GM23338 (cell line): ENCODE measurements around the gene EARS2. TPM values are rescaled to one million over a fixed set of nuclear protein-coding genes. Genes with fewer than 3 reads are reported as not detected.

Source experiments
- ATAC-seq: fragments of 200-7000 bp; cut with Tn5 transposase; 3 replicates; pipeline ENCODE4 v1.9.1; 2020
- DNase-seq: peaks from one replicate; pipeline ENCODE4 v3.0.0-alpha.2; 2015; ENCODE audit warnings: low spot score
- H2AFZ ChIP-seq: fragments of 200-600 bp; sonication (generic); 2 replicates; pipeline ENCODE4 v1.8.0; 2016; ENCODE audit warnings: antibody characterized with exemption, mild to moderate bottlenecking, moderate library complexity
- H3F3A ChIP-seq: fragments of 200-600 bp; sonication (generic); replicated peaks from 2 replicates; pipeline ENCODE4 v1.8.0; 2017; ENCODE audit warnings: antibody characterized with exemption, mixed run types, low read depth
- H3K27ac ChIP-seq: fragments of 200-600 bp; sonication (generic); 2 replicates; pipeline ENCODE4 v1.6.1; 2016; ENCODE audit warnings: low read depth
- H3K27me3 ChIP-seq: fragments of 200-600 bp; sonication (generic); 2 replicates; pipeline ENCODE4 v1.8.0; 2016; ENCODE audit warnings: mild to moderate bottlenecking, mixed run types, moderate library complexity; ENCODE audit not compliant: insufficient read depth
- H3K36me3 ChIP-seq: fragments of 200-600 bp; sonication (generic); 2 replicates; pipeline ENCODE4 v1.8.0; 2016; ENCODE audit warnings: mild to moderate bottlenecking; ENCODE audit not compliant: insufficient read depth
- H3K4me1 ChIP-seq: fragments of 200-600 bp; sonication (generic); 2 replicates; pipeline ENCODE4 v1.8.0; 2016; ENCODE audit warnings: mild to moderate bottlenecking, moderate library complexity; ENCODE audit not compliant: insufficient read depth
- H3K4me2 ChIP-seq: fragments of 200-600 bp; sonication (generic); 2 replicates; pipeline ENCODE4 v1.7.1; 2017; ENCODE audit warnings: mixed run types
- H3K4me3 ChIP-seq: fragments of 200-600 bp; sonication (generic); 2 replicates; pipeline ENCODE4 v1.6.1; 2016; ENCODE audit warnings: mixed run types
- H3K79me2 ChIP-seq: fragments of 200-600 bp; sonication (generic); replicated peaks from 2 replicates; pipeline ENCODE4 v1.8.0; 2017; ENCODE audit warnings: mild to moderate bottlenecking; ENCODE audit not compliant: insufficient read depth
- H3K9me2 ChIP-seq: fragments of 200-600 bp; sonication (generic); 2 replicates; pipeline ENCODE4 v1.8.0; 2017; ENCODE audit not compliant: insufficient read depth
- H4K20me1 ChIP-seq: fragments of 200-600 bp; sonication (generic); replicated peaks from 2 replicates; pipeline ENCODE4 v1.8.0; 2017; ENCODE audit warnings: mild to moderate bottlenecking; ENCODE audit not compliant: insufficient read depth
- H3K27ac Mint-ChIP-seq: 2 replicates; pipeline ENCODE4 v1.8.0; 2020; ENCODE audit warnings: inconsistent platforms, mild to moderate bottlenecking, moderate library complexity, mixed read lengths
- H3K27me3 Mint-ChIP-seq: 3 replicates; pipeline ENCODE4 v1.8.0; 2022; ENCODE audit warnings: low read depth, mild to moderate bottlenecking, moderate library complexity, mixed read lengths, inconsistent platforms; ENCODE audit not compliant: insufficient read depth, poor library complexity
- H3K36me3 Mint-ChIP-seq: 3 replicates; pipeline ENCODE4 v1.8.0; 2021; ENCODE audit warnings: low read depth, mild to moderate bottlenecking, inconsistent platforms, moderate library complexity, mixed read lengths
- H3K4me1 Mint-ChIP-seq: 3 replicates; pipeline ENCODE4 v1.8.0; 2020; ENCODE audit warnings: mild to moderate bottlenecking, inconsistent platforms, mixed read lengths
- H3K4me3 Mint-ChIP-seq: 3 replicates; pipeline ENCODE4 v1.8.0; 2021; ENCODE audit warnings: moderate library complexity, mild to moderate bottlenecking, inconsistent platforms, mixed read lengths
- H3K9me3 Mint-ChIP-seq: 3 replicates; pipeline ENCODE4 v1.8.0; 2020; ENCODE audit warnings: moderate library complexity, mild to moderate bottlenecking, inconsistent platforms, mixed read lengths
- CREB1 ChIP-seq: fragments of 250-450 bp; sonication (Bioruptor Pico); IDR thresholded peaks from 2 replicates; pipeline ENCODE4 v1.5.0; 2020; ENCODE audit warnings: low read depth, mild to moderate bottlenecking, moderate library complexity
- CTCF ChIP-seq, 2 experiments: fragments of 200-600 bp in 1 of 2; sonication (generic) in 1 of 2; conservative IDR thresholded peaks; 2 replicates each; pipeline versions ENCODE4 v1.5.1 to v1.6.1; 2016 to 2017; ENCODE audit warnings: antibody characterized with exemption in 2 of 2, low read depth in 2 of 2, mild to moderate bottlenecking in 2 of 2, moderate library complexity in 1 of 2
- ETS1 ChIP-seq: IDR thresholded peaks from 2 replicates; pipeline ENCODE4 v1.6.1; 2016; ENCODE audit warnings: antibody characterized with exemption
- EZH2 ChIP-seq: fragments of 200-600 bp; sonication (generic); IDR thresholded peaks from one replicate; pipeline ENCODE4 v1.8.0; 2017; ENCODE audit warnings: antibody characterized with exemption, mild to moderate bottlenecking, low read depth; ENCODE audit not compliant: unreplicated experiment
- EZH2phosphoT487 ChIP-seq: fragments of 200-600 bp; sonication (generic); IDR thresholded peaks from one replicate; pipeline ENCODE4 v1.8.1; 2018; ENCODE audit warnings: antibody characterized with exemption; ENCODE audit not compliant: unreplicated experiment
- JUNB ChIP-seq: IDR thresholded peaks from one replicate; pipeline ENCODE4 v1.6.1; 2016; ENCODE audit warnings: antibody characterized with exemption; ENCODE audit not compliant: unreplicated experiment
- NANOG ChIP-seq: IDR thresholded peaks from 2 replicates; pipeline ENCODE4 v1.6.1; 2016; ENCODE audit warnings: antibody characterized with exemption, borderline replicate concordance
- POLR2AphosphoS5 ChIP-seq: IDR thresholded peaks from 2 replicates; pipeline ENCODE4 v1.6.1; 2016; ENCODE audit warnings: antibody characterized with exemption, low read depth
- REST ChIP-seq: IDR thresholded peaks from one replicate; pipeline ENCODE4 v1.6.1; 2018; ENCODE audit warnings: antibody characterized with exemption; ENCODE audit not compliant: unreplicated experiment
- STAT1 ChIP-seq: IDR thresholded peaks from one replicate; pipeline ENCODE4 v1.6.1; 2016; ENCODE audit warnings: antibody characterized with exemption; ENCODE audit not compliant: unreplicated experiment
- ZNF114 ChIP-seq: fragments of 250-450 bp; sonication (Bioruptor Pico); IDR thresholded peaks from 2 replicates; pipeline ENCODE4 v1.5.0; 2020; ENCODE audit warnings: mild to moderate bottlenecking, moderate library complexity
- ZNF331 ChIP-seq: fragments of 250-450 bp; sonication (Bioruptor Pico); IDR thresholded peaks from 2 replicates; pipeline ENCODE4 v1.5.0; 2020; ENCODE audit warnings: low read depth, mild to moderate bottlenecking, moderate library complexity
- ZNF462 ChIP-seq: fragments of 250-450 bp; sonication (Bioruptor Pico); IDR thresholded peaks from 2 replicates; pipeline ENCODE4 v1.5.0; 2020; ENCODE audit warnings: mild to moderate bottlenecking, moderate library complexity
- polyA plus RNA-seq: library from polyadenylated mRNA; unstranded; fragments of >200 nt; fragmentation: Nextera tagmentation; extraction: Ambion mirVana; gene quantifications from 2 replicates; pipeline ENCODE4 v1.2.1, GENCODE V29; 2016
- total RNA-seq: library from RNA; depleted of rRNA; stranded (reverse); fragments of >200 nt; shearing (Covaris generic); gene quantifications from 2 replicates; pipeline ENCODE4 v1.2.3, GENCODE V29; 2014

EARS2 gene
- total and polyA plus RNA-seq, 2 experiments from 2014 or later: 22.6 to 89.1 TPM

- Histone ChIP-seq H3K4me1 (peaks cover 10% of the 10 kb centered on the region; the same call in 1 of the 2 replicates), H3K79me2 (peaks cover 68% of the 10 kb centered on the region), H3F3A (no peaks in the 10 kb centered on the region), H2AFZ (no peak overlapping the region), H3K4me2 (no peak overlapping the region), H3K27me3 (no peaks in the 10 kb centered on the region), H3K9me2 (no peaks in the 10 kb centered on the region), H4K20me1 (peaks cover 68% of the 10 kb centered on the region), H3K4me3 (no peak overlapping the region), H3K27ac (peak overlapping the region; percentile 55; the same call in 1 of the 2 replicates), H3K36me3 (peaks cover 29% of the 10 kb centered on the region)
- H3K9me3 Mint-ChIP-seq: no peaks in the 10 kb centered on the region
- peaks cover 41% of the 10 kb centered on the region for H3K36me3 Mint-ChIP-seq
- no peak overlapping the region for H3K4me3 Mint-ChIP-seq
- no peak for ATAC-seq
- peaks cover 2% of the 10 kb centered on the region for H3K27me3 Mint-ChIP-seq
- no peak for DNase-seq
- peak overlapping the region; percentile 33 for H3K27ac Mint-ChIP-seq
- peaks cover 24% of the 10 kb centered on the region for H3K4me1 Mint-ChIP-seq
- TF ChIP-seq ETS1: no peak
- TF ChIP-seq EZH2: no peak
- no peak for TF ChIP-seq ZNF331 (CRISPR knock-in tag)
- TF ChIP-seq POLR2AphosphoS5: no peak
- TF ChIP-seq EZH2phosphoT487: no peak
- no peak for TF ChIP-seq ZNF462
- TF ChIP-seq NANOG: no peak
- TF ChIP-seq STAT1: no peak
- TF ChIP-seq CREB1 (CRISPR knock-in tag): no peak
- no peak for TF ChIP-seq JUNB
- no peak for TF ChIP-seq REST
- no peak for TF ChIP-seq ZNF114 (CRISPR knock-in tag)
- TF ChIP-seq CTCF (conservative IDR thresholded peaks at IDR 0.05; ENCODE audit: low read depth in 2 of 2): no peak
These were observed 59.6 kb downstream of the EARS2 start for GRCh38 chr16:23497543-23497868.
